NCI-H345 treated with DMSO at 0.1 percent for 48 hours (cell line): ENCODE results near the gene ATP6V1F.

Experiments used
- DNase-seq: peaks from one replicate; lab custom pipeline; 2025; ENCODE audit not compliant: unreplicated experiment; lab: John Stamatoyannopoulos, UW

The ATP6V1F gene

GRCh38 chr7:128881458-128882125 lies 18.9 kb downstream of the ATP6V1F start:
- DNase-seq = no peak

GRCh38 chr7:128882134-128882533 lies 19.5 kb downstream of the ATP6V1F start:
- no peak for DNase-seq

- DNase-seq = peak; percentile 54
Measured at GRCh38 chr7:128883622-128884448, 21.2 kb downstream of the ATP6V1F start.

DNA sequence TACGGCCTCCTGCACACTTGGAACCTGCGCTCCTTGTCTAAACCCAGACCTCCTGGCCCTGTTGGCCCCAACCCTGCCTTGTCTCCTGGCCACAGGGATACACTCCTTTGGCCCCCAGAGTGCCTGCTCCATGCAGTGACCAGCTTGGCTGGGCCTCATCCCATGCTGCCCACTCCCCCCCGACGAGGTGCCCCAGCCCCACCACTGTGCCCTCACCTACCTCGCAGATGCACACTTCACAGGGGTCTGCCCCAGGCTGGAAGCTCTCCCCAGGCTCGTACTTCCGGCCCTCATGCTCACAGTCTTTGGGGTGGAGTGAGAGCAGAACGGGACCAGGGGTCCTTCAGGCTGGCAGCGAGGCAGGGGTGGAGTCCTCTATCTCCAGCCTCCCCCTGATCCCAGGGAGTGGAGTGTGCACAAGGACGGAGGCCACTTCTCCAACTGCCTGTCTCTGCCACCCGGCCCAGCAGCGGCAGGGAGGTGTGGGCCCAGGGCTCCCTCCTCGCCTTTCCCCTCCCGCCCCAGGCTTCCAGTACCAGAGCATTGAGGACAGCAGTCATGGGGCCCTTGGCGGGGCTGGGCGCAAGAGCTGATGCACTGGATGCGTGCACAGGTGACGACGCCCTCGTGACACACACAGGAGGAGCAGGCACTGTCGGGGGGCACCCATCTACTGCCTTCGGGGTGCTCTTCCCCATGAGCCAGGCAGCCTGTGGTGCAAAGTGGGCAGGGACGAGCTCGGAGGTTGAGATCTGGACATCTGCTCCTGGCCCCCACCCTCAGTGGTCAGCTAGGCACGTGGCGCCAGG lies 22.1 kb downstream of the ATP6V1F start:
- no peak for DNase-seq

GRCh38 chr7:128885370-128886187 lies 22.9 kb downstream of the ATP6V1F start:
- DNase-seq = no peak

- no peak for DNase-seq
Measured at GRCh38 chr7:128886391-128887168, 23.9 kb downstream of the ATP6V1F start.

DNA sequence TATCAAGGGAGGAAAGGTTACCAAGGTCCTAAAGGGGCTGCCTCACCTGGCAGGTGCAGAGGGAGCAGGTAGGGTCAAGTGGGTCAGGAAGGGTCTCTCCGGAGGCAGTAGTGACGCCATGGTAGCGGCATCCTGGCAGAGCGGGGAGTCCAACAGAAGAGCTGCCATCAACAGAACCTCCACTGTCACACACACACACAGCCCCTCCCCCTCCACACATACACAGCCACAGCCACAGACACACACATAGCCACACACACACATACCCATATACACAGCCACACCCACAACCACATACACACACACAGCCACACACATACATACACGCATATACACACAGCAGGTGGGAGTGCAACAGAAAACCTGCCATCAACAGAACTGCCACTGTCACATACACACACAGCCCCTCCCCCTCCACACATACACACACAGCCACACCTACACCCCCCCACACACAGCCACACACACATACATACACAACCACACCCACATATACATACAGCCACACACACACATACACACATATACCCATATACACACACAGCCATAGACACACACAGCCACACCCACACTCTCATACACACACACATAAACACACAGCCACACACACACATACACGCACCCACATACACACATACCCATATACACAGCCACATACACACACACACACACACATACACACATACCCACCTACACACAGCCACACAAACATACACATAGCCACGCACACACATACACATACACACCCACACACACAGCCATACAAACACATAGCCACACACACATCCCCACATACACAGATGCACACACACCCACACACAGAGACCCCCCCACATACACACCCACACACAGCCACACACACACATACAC lies 24.7 kb downstream of the ATP6V1F start:
- no peak for DNase-seq

- DNase-seq = no peak
Measured at GRCh38 chr7:128888039-128888755, 25.5 kb downstream of the ATP6V1F start.

DNA sequence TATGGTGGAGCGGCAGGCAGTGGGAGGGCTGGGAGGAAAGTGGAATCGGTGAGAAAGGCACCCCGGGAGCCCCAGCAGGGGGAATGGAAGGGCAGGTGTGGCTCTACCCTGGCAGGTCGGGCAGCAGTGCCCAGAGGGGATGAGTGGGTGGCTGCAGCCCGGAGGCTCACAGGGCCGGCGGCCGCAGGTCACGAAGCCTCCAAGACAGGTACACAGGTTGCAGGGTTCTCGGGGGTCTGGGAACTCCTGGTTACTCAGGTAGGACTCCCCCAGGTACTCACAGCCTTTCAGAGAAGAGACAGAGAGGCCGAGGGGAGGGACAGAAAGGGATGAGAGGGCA lies 26.1 kb downstream of the ATP6V1F start:
- DNase-seq = peak; percentile 40

DNA sequence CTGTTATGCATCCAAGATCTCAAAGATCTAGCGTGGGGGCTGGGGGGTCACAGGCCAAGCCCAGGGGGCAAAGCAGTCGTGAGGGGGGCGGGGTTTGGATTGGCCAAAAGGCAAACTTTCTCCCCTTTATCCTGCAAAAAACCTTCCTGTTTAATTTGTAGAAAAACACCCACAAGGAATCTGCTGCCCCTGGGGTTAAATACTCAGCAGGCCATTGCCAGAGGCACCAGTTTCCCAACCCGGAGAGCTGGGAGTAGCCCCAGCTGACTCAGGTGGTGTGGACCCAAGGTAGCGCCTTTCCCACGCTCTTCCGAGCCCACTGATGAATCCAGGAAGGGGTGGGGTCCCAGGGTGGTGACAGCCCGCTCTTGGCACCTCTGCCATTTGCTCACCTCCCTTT lies 26.5 kb downstream of the ATP6V1F start:
- no peak for DNase-seq

- no peak for DNase-seq
Measured at GRCh38 chr7:128890306-128891109, 27.9 kb downstream of the ATP6V1F start.

DNA sequence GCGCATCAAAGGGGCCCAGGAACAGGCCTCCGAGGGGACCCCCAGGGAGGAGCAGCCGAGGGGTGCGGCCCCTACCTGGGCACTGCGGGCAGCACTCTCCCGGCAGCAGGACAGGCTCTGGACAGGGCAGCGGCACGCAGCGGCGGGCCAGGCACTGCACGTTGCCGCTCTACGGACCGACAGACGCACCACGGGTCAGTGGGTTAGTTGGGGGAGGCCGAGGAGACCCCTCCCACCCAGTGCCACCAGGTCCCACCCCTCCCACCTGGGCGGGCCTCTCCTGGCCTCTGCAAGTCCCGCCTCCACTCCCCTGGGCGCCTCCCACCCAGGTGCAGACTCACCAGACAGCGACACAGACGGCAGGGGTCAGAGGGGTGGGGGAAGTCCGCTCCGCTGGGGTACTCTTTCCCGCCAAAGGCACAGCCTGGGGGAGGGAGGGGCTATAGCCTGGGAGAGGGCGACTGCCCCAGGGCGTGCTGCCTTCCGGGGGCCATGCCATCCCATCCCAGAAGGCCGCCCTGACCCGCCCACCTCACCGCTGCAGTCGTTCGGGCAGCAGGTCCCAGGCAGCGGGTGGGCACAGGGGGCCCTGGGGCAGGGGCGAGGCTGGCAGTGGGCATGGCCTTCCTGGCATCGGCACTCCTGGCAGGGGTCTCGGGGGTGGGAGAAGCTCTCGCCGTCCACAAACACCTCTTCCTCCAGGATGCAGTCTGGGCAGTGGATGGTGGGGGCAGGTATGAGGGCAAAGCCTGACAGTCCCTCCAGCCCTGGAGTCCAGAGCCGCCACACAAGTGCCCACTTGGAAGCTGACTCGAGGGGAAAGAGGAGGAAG lies 28.7 kb downstream of the ATP6V1F start:
- DNase-seq = peak; percentile 16

DNA sequence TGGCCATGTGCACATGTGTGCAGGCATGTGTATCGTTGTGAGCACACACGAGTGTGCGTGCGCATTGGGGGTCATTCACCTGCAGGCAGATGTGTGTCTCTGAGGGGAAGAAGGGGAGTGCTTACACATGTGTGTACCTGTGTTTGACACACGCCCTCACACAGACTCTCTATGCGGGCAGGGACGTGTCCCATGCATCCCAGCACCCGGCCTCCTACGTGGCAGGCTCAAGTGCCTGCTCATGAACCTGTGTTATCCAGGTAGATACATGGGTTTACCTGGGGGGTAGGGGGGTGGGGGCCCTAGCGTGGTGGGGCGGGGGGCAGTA lies 29.2 kb downstream of the ATP6V1F start:
- no peak for DNase-seq

DNA sequence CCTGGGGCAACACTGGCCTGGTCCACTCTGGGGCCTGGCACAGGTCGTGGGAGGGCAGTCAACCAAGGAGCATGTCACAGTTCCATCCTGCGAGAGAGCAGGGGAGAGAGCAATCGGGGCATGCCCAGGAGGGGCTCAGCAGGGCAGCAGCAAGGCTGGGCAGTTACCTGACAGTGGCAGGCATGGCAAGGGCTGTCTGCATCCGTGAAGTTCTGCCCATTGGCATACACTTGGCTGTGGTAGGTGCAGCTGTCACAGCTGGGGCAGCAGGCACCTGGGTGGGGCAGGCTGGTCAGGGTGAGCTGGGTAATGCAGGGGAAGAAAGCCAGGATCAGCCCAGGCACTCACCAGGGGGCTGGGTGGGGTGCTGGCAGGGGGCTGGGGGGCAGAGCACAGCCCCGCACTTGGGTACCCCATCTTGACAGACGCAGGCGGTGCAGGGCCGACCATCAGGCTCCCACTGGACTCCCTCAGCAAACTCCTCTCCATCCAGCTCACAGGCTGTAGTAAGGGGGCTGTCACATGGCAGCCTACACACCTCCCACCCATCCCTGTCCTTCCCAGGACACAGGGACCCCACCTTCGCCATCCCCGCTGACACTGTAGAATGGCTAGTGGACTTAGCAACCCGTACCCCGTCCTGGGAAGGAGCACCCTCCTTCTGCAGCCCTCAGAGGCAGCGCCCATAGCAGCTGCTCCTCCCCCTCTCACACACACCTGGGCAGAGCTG lies 30.0 kb downstream of the ATP6V1F start:
- DNase-seq = no peak

- no peak for DNase-seq
Measured at GRCh38 chr7:128893251-128894100, 30.8 kb downstream of the ATP6V1F start.

DNA sequence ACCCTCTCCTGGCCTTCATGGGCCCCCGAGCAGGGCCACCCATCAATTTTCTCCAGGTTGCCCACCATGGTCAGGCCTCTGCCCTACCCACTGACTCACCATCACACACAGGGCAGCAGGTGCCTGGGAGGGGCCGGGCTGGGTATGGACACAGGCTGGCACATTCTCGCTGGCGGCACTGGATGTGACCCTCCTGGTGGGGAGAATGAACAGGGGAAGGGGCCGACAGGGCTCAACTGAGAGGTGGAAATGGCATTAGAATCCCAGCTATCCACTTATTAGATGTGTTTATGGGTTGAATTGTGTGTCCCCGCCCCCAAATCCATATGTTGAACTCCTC lies 31.4 kb downstream of the ATP6V1F start:
- DNase-seq = no peak
